Endodermal cell (in vitro differentiated cells): ENCODE measurements around the gene TMTC2. TPM values are rescaled to one million over a fixed set of nuclear protein-coding genes. Genes with fewer than 3 reads are reported as not detected.

Experiments used
- DNase-seq: peaks from one replicate; pipeline ENCODE4 v3.0.0-alpha.2; 2017
- H3K27ac ChIP-seq: 2 replicates; pipeline ENCODE4 v1.5.1; 2013; ENCODE audit warnings: mild to moderate bottlenecking, low read depth, low read length, moderate library complexity
- H3K27me3 ChIP-seq: 2 replicates; pipeline ENCODE4 v1.6.1; 2013; ENCODE audit warnings: mild to moderate bottlenecking, low read length, moderate library complexity; ENCODE audit not compliant: insufficient read depth, control insufficient read depth, poor library complexity, severe bottlenecking
- H3K36me3 ChIP-seq: 2 replicates; pipeline ENCODE4 v1.7.0; 2013; ENCODE audit warnings: mild to moderate bottlenecking, low read length, moderate library complexity; ENCODE audit not compliant: control insufficient read depth, insufficient read depth
- H3K4me1 ChIP-seq: one replicate; pipeline ENCODE4 v1.7.0; 2013; ENCODE audit warnings: low read length; ENCODE audit not compliant: control insufficient read depth, insufficient read depth
- H3K4me3 ChIP-seq: 2 replicates; pipeline ENCODE4 v1.5.1; 2013; ENCODE audit warnings: mild to moderate bottlenecking, low read length, moderate library complexity
- H3K9ac ChIP-seq: 2 replicates; pipeline ENCODE4 v1.6.1; 2013; ENCODE audit warnings: mild to moderate bottlenecking, low read length, moderate library complexity; ENCODE audit not compliant: poor library complexity, severe bottlenecking; ENCODE audit errors: extremely low read depth
- H3K9me3 ChIP-seq: 2 replicates; pipeline ENCODE4 v1.6.1; 2013; ENCODE audit warnings: mild to moderate bottlenecking, low read length, moderate library complexity; ENCODE audit not compliant: control insufficient read depth
- H3K27ac Mint-ChIP-seq: 2 replicates; pipeline ENCODE4 v1.8.0; 2020; ENCODE audit warnings: mixed read lengths
- H3K27me3 Mint-ChIP-seq: 2 replicates; pipeline ENCODE4 v1.8.0; 2021; ENCODE audit warnings: mild to moderate bottlenecking, mixed read lengths; ENCODE audit not compliant: insufficient read depth
- H3K36me3 Mint-ChIP-seq: 2 replicates; pipeline ENCODE4 v1.8.0; 2020; ENCODE audit warnings: low read depth, mixed read lengths
- H3K4me1 Mint-ChIP-seq: 2 replicates; pipeline ENCODE4 v1.8.0; 2020; ENCODE audit warnings: mixed read lengths
- H3K4me3 Mint-ChIP-seq: 2 replicates; pipeline ENCODE4 v1.8.0; 2020; ENCODE audit warnings: mild to moderate bottlenecking, moderate library complexity, mixed read lengths
- H3K9me3 Mint-ChIP-seq: 2 replicates; pipeline ENCODE4 v1.8.0; 2020; ENCODE audit warnings: mild to moderate bottlenecking, mixed read lengths
- WGBS, 2 experiments: methylation state at CpG; one replicate each; pipeline versions ENCODE4 v1.1.5 to v1.1.7; 2013; ENCODE audit warnings: missing lambda C conversion rate in 2 of 2, mixed read lengths in 1 of 2; ENCODE audit not compliant: insufficient coverage in 1 of 2, insufficient read length in 1 of 2; 5-methylcytosine and 5-hydroxymethylcytosine counted together
- total RNA-seq, 2 donors: library from RNA; stranded (reverse); fragmentation: NEBNext Ultra II Directional in 1 of 2; extraction: Animal tissue kit (Norgen Biotek cat#: 25700) in 1 of 2; gene quantifications; 2 replicates in 1 of 2; 3 replicates in 1 of 2; pipeline ENCODE4 v1.2.1, GENCODE V29; 2021
- TF ChIP-seq, protein P1 (sequence below): fragments of 200-600 bp; sonication (generic); conservative IDR thresholded peaks from 2 replicates; pipeline ENCODE4 v1.5.0; 2021; ENCODE audit warnings: antibody characterized with exemption, mild to moderate bottlenecking

Gene TMTC2
- total RNA-seq, 2 donors from 2014 or later, result 7.2 to 10.8 TPM

DNA sequence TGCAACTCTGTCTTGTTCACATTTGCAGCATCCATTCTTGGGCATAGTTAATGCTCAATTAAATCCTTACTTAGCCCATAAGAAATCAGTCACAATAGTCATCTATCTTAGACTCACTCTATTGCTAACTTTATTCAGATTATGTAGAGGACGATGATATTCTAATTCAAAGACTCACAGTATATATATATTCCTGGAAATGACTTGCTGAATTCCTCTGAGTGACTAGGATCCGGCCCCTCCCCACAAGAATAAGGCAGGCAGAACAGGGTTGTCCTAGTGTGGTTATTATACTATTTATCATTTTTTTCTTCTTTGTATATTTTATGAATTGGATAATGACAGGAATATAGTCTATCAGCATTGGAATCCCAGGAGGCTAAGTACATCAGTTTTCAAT is 275.1 kb downstream of the TMTC2 start:
- no peak overlapping the region for H3K9ac ChIP-seq
- no peaks in the 10 kb centered on the region for H3K9me3 Mint-ChIP-seq
- WGBS, 2 experiments, result 100% methylated on average over 1 of the region's 2 CpGs; no CpG with 5 or more reads in 1 of the 2 experiments
- TF ChIP-seq, protein P1, sequence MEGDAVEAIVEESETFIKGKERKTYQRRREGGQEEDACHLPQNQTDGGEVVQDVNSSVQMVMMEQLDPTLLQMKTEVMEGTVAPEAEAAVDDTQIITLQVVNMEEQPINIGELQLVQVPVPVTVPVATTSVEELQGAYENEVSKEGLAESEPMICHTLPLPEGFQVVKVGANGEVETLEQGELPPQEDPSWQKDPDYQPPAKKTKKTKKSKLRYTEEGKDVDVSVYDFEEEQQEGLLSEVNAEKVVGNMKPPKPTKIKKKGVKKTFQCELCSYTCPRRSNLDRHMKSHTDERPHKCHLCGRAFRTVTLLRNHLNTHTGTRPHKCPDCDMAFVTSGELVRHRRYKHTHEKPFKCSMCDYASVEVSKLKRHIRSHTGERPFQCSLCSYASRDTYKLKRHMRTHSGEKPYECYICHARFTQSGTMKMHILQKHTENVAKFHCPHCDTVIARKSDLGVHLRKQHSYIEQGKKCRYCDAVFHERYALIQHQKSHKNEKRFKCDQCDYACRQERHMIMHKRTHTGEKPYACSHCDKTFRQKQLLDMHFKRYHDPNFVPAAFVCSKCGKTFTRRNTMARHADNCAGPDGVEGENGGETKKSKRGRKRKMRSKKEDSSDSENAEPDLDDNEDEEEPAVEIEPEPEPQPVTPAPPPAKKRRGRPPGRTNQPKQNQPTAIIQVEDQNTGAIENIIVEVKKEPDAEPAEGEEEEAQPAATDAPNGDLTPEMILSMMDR, result no peak
- no peaks in the 10 kb centered on the region for H3K27me3 Mint-ChIP-seq
- H3K4me1 ChIP-seq, result peaks cover 7% of the 10 kb centered on the region
- no peak overlapping the region for H3K27ac ChIP-seq
- no peaks in the 10 kb centered on the region for H3K27me3 ChIP-seq
- no peaks in the 10 kb centered on the region for H3K9me3 ChIP-seq
- H3K36me3 ChIP-seq, result no peaks in the 10 kb centered on the region
- H3K27ac Mint-ChIP-seq, result no peak overlapping the region
- H3K4me3 Mint-ChIP-seq, result no peak overlapping the region
- H3K4me3 ChIP-seq, result no peak overlapping the region
- no peaks in the 10 kb centered on the region for H3K36me3 Mint-ChIP-seq
- DNase-seq, result no peak
- peaks cover 16% of the 10 kb centered on the region for H3K4me1 Mint-ChIP-seq

DNA sequence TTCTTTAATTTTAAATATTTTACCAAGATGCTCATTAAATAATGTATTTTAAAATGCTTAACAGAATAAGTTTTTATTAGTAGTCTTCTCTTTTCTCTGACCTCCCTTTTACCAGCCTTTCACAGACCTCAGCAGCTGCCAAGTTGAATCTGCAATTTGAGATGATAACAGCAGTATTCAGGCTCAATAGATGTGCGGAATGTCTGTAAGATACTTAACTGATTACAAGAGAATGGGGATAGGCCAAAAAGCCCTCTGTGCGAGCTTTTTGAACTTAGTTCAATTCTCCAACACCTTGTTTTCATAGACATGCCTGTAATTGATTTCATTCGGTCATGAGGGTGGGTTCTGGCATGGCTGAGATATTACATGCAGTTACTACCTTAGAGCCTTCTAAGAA is 277.2 kb downstream of the TMTC2 start:
- peaks cover 21% of the 10 kb centered on the region for H3K4me1 Mint-ChIP-seq
- 76 to 86% methylated on average over 3 of the region's 3 CpGs for WGBS, 2 experiments
- no peak overlapping the region for H3K4me3 Mint-ChIP-seq
- H3K27ac ChIP-seq, result no peak overlapping the region
- no peaks in the 10 kb centered on the region for H3K27me3 ChIP-seq
- H3K36me3 Mint-ChIP-seq, result no peaks in the 10 kb centered on the region
- no peaks in the 10 kb centered on the region for H3K9me3 ChIP-seq
- no peak overlapping the region for H3K9ac ChIP-seq
- no peaks in the 10 kb centered on the region for H3K36me3 ChIP-seq
- H3K27ac Mint-ChIP-seq, result no peak overlapping the region
- TF ChIP-seq, protein P1, result no peak
- no peaks in the 10 kb centered on the region for H3K27me3 Mint-ChIP-seq
- peak overlapping the region; percentile 54 for H3K4me3 ChIP-seq
- peaks cover 14% of the 10 kb centered on the region for H3K4me1 ChIP-seq
- H3K9me3 Mint-ChIP-seq, result no peaks in the 10 kb centered on the region
- DNase-seq, result no peak

DNA sequence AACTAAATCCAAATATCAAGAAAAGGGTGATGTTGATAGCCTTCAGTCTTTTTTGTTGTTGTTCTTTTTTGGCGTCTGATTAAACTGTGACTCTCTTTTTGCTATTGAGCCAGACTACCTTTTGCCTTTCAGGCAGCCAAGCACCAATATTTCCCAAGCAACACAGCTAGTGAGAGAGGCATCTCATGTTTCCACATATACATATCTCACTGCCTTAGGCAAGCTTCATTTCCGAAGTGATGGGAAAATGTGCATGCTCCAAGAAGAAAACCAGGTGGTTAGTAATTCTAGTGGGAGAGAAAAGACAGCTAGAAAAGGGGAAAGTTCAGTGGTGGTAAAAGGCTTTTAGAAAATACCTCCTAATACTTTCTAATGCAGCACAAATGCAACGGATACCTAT is 277.7 kb downstream of the TMTC2 start:
- Histone ChIP-seq H3K36me3 (no peaks in the 10 kb centered on the region), H3K27ac (no peak overlapping the region), H3K4me3 (peak overlapping the region; percentile 54), H3K27me3 (no peaks in the 10 kb centered on the region), H3K9me3 (no peaks in the 10 kb centered on the region), H3K9ac (peak overlapping the region; percentile 1), H3K4me1 (peaks cover 14% of the 10 kb centered on the region)
- no peaks in the 10 kb centered on the region for H3K9me3 Mint-ChIP-seq
- H3K27me3 Mint-ChIP-seq, result no peaks in the 10 kb centered on the region
- peak overlapping the region; percentile 77 for H3K27ac Mint-ChIP-seq
- DNase-seq, result no peak
- no peak overlapping the region for H3K4me3 Mint-ChIP-seq
- TF ChIP-seq, protein P1, result no peak
- H3K36me3 Mint-ChIP-seq, result no peaks in the 10 kb centered on the region
- 97% methylated on average over 2 of the region's 3 CpGs; no CpG with 5 or more reads in 1 of the 2 experiments for WGBS, 2 experiments
- H3K4me1 Mint-ChIP-seq, result peaks cover 26% of the 10 kb centered on the region
